Fibroblast of mammary gland (primary cell): Measurements from ENCODE around the gene MRPL36.

Experiments
- DNase-seq: peaks from one replicate; pipeline ENCODE4 v3.0.0-alpha.2; 2010; ENCODE audit warnings: low read depth
- H3K4me3 ChIP-seq: 2 replicates; pipeline ENCODE4 v1.5.1; 2011; ENCODE audit warnings: low read depth, mild to moderate bottlenecking, low read length, moderate library complexity; ENCODE audit not compliant: control insufficient read depth
- TF ChIP-seq, protein P1 (sequence below): conservative IDR thresholded peaks from 2 replicates; pipeline ENCODE4 v1.5.1; 2011; ENCODE audit warnings: low read depth, low read length, inconsistent platforms; ENCODE audit not compliant: control insufficient read depth, insufficient read depth

The MRPL36 gene

DNA sequence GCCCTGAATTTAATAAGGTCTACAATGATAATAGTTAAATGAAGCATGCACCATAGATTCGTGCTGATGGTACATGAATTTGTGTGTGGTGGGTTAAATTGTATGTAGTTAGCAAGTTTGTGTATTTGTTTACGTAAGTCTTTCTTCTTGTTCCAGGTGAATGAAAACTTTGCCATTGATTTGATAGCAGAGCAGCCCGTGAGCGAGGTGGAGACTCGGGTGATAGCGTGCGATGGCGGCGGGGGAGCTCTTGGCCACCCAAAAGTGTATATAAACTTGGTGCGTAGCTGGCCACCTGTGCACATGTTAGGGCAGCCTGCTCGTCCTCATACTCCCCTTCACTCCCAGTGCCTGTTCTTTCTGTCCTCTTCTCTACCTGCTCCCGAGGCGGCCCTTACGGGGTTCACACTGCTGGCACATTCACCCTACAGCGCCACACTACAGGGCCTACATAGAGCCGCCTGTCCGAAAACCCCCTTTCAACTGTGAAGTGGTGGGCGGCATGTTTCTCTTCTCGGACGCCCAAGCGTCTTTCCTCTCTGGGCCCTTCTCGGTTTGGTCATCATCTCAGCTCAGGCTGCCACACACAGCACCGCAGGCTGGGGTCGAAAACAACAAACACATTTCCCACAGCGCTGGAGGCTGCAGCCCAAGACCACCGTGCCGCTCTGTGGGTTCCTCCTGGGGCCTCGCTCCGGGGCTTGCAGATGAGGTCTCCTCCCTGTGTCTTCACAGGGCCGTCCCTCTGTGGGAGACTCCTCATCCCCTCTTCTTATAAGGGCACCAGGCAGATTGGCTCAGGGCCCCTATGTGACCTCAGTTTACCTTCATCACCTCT is 14.8 kb upstream of the MRPL36 start:
- no peak overlapping the region for H3K4me3 ChIP-seq
- TF ChIP-seq, protein P1, sequence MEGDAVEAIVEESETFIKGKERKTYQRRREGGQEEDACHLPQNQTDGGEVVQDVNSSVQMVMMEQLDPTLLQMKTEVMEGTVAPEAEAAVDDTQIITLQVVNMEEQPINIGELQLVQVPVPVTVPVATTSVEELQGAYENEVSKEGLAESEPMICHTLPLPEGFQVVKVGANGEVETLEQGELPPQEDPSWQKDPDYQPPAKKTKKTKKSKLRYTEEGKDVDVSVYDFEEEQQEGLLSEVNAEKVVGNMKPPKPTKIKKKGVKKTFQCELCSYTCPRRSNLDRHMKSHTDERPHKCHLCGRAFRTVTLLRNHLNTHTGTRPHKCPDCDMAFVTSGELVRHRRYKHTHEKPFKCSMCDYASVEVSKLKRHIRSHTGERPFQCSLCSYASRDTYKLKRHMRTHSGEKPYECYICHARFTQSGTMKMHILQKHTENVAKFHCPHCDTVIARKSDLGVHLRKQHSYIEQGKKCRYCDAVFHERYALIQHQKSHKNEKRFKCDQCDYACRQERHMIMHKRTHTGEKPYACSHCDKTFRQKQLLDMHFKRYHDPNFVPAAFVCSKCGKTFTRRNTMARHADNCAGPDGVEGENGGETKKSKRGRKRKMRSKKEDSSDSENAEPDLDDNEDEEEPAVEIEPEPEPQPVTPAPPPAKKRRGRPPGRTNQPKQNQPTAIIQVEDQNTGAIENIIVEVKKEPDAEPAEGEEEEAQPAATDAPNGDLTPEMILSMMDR: no peak
- no peak for DNase-seq

DNA sequence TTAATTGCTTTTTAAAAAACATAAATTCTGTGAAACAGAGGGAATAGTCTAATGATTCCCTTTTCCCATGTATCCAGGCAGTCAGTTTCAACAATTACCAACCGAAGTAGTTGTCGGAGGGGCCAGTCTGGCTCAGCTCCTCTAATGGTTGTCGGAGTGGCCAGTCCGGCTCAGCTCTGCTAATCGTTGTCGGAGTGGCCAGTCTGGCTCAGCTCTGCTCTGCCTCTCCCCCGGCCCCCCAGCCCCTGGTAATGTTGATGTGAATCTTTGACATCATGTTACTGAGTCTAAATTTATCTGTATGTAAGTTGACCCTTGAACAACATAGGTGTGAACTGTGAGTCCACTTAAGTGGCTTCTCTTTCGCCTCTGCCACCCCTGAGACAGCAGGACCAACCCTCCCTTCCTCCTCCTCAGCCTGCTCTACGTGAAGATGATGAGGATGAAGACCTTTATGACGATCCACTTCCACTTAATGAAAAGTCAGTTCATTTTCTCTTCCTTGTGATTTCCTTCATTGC is 11.0 kb upstream of the MRPL36 start:
- DNase-seq: no peak
- H3K4me3 ChIP-seq: no peak overlapping the region
- TF ChIP-seq, protein P1: no peak

DNA sequence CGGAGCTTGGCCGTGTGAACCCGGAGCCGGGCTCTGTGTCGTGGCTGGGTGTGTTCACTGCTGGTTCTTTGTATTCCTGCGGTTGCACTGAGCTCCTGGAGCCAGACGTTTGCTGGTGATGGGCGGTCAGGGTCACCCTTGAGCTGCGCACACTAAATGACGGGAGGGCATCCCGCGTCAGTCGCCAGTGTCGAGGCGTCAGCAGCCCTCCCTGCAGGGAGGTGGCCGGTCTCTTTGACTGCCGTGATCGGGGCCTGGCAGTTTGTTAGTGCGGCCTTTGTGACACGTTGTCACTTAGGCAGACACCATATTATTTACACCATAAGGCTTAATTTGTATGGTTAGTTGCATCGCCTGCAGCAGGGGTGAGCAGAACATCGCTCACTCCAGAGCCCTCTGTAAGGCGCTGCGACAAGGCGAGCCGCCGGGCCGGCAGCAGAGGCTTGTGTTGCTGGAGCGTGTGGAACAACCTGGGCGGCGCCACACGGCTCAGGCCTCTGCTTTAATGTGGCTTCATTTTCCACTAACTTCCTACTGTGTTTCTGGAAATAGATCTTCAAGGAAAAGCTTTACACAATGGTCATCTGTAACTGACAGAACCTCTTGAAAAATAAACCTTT is 9.9 kb upstream of the MRPL36 start:
- H3K4me3 ChIP-seq: no peak overlapping the region
- TF ChIP-seq, protein P1: no peak
- DNase-seq: no peak

DNA sequence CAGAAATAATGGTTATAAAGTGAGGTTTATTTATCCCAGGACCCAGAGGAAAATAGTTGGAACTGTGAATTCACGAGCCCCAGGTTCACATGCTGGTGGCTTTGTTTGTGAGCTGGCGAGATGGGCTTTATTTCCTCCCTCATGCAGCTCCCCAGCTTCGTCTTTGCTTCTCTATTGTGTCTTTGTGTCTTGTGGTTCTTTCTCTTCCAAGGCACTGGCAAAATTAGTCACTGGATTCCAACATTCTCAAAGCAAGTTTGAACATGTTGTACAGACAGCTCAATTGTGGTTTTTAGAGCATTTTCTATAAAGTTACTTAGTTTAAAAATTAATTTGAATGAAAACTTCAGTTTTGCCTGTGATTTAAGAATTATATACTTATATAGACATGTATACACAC is 8.8 kb upstream of the MRPL36 start:
- peak; percentile 69 for DNase-seq
- no peak overlapping the region for H3K4me3 ChIP-seq
- TF ChIP-seq, protein P1: no peak

DNA sequence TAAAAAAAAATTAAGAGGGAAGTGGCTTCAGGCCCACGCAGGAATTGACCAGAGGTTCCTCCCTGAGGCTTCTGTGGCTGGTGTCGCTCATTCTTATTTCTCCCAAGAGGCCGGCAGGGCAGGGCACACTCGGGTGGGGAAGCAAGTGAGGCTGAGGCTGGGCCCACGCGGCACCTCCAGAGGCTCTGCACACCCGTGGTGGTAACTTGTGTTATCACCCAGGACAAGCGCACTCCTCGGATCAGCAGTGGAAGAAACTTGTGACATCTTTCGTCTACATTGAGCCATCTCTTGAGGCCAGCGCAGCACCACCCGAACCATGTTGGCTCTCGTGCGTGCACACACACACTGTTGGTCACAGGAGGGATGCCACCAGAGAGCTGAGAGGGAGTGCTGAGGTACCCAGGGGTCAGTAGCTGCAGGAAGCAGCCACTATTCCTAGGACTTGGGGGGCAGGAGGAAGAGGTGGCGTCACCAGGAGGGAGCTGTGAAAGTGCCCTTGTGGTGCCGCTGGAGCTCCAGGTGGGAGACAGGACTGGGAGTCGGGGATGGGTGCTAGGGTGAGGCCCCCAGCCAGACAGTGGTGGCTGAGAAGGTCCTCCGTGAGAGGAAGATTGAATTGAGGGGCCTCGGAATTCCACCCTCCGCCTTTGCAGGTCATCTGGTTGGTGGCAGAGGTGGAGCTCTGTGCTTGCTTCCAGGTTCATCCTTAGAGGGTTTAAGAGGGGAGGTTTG is 8.0 kb upstream of the MRPL36 start:
- DNase-seq: no peak
- H3K4me3 ChIP-seq: no peak overlapping the region
- TF ChIP-seq, protein P1: no peak

DNA sequence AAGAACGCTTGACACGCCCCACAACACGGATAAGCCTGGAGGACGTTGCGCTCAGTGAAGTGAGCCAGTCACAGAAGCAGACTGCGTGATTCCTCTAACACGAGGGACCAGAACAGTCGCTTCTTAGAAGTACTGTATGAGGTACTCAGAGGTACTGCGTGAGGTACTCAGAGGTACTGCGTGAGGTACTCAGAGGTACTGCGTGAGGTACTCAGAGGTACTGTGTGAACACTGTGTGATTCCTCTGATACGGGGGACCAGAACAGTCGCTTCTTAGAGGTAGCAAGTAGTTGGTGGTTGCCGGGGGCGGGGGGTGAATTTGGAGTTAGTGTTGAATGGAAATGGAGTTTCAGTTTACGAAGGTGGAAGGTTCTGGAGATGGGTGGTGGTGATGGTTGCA is 7.3 kb upstream of the MRPL36 start:
- H3K4me3 ChIP-seq: no peak overlapping the region
- DNase-seq: no peak
- TF ChIP-seq, protein P1: no peak
